Coronary artery (tissue), 2 donors: ENCODE results near the gene RANBP9.

Experiments used
- DNase-seq: peaks from one replicate; pipeline ENCODE4 v3.0.0-alpha.2; 2017; ENCODE audit warnings: low spot score
- H3K27ac ChIP-seq, 2 donors: fragments of 200-600 bp; sonication (generic); one replicate each; pipeline ENCODE4 v1.5.1; 2016 to 2019
- H3K4me3 ChIP-seq: fragments of 200-600 bp; sonication (generic); 2 replicates; pipeline ENCODE4 v1.5.1; 2016; ENCODE audit warnings: mild to moderate bottlenecking, moderate library complexity
- TF ChIP-seq, protein P1 (sequence below): fragments of 200-600 bp; sonication (generic); IDR thresholded peaks from one replicate; pipeline ENCODE4 v1.5.1; 2019; ENCODE audit warnings: antibody characterized with exemption

Gene RANBP9

DNA sequence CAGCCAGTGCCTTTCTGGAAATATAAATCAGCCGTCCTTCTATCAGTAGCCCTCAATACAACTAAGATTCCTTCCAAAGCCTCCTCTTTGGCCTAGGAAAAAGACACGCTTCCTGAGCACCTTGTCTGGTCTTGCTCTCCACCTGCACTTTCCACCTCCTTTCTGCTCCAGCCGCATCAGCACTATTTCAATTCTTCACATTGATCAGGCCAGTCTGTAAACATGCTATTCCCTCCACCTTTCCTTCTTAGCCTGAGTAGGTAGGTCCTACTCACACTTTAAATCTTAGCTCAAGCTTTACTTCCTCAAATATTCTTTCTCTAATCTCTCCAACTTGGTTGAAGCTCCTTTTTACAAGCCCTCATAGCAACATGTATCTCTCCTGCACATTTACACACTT is 11.4 kb downstream of the RANBP9 start:
- DNase-seq, result no peak
- Histone ChIP-seq H3K4me3 (no peak overlapping the region), H3K27ac (no peak overlapping the region)
- TF ChIP-seq, protein P1, sequence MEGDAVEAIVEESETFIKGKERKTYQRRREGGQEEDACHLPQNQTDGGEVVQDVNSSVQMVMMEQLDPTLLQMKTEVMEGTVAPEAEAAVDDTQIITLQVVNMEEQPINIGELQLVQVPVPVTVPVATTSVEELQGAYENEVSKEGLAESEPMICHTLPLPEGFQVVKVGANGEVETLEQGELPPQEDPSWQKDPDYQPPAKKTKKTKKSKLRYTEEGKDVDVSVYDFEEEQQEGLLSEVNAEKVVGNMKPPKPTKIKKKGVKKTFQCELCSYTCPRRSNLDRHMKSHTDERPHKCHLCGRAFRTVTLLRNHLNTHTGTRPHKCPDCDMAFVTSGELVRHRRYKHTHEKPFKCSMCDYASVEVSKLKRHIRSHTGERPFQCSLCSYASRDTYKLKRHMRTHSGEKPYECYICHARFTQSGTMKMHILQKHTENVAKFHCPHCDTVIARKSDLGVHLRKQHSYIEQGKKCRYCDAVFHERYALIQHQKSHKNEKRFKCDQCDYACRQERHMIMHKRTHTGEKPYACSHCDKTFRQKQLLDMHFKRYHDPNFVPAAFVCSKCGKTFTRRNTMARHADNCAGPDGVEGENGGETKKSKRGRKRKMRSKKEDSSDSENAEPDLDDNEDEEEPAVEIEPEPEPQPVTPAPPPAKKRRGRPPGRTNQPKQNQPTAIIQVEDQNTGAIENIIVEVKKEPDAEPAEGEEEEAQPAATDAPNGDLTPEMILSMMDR, result no peak

DNA sequence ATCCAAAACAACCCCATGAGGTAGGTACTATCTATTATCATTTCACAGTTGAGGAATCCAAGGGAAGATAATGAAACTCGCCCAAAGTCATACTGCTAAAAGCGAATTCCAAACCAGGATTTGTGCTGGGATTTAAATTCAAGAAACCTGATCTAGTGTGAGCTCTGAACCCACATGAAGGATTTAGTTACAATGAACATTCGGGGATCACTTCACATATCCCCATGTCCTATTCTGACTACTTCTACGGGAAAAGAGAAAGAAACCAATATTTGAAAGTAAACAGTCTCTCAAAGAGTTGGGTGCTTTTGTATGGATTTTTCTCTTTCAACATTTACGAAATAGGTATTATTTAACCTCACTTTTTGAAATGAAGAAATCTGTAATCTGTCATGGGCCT is 12.9 kb downstream of the RANBP9 start:
- no peak overlapping the region for H3K27ac ChIP-seq
- DNase-seq, result no peak
- no peak overlapping the region for H3K4me3 ChIP-seq
- TF ChIP-seq, protein P1, result no peak

DNA sequence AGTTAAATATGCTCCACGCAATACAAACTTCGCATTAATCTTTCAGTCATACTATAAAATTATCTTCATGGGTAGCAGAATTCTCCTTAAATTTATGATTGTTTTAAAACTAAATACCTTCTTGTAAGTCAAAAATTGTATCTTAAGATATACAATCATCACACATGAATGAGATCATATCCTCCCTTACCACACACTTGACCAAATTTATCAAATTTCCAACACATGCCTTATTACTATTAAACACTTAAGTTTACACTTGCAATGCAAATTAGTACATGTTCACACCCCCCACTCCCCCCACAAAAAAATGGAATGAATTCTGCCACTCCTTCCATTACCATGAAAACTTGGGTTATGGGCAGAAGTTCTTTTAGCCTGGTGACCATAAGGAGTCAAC is 13.8 kb downstream of the RANBP9 start:
- Histone ChIP-seq H3K4me3 (no peak overlapping the region), H3K27ac (no peak overlapping the region)
- TF ChIP-seq, protein P1, result no peak
- DNase-seq, result no peak

DNA sequence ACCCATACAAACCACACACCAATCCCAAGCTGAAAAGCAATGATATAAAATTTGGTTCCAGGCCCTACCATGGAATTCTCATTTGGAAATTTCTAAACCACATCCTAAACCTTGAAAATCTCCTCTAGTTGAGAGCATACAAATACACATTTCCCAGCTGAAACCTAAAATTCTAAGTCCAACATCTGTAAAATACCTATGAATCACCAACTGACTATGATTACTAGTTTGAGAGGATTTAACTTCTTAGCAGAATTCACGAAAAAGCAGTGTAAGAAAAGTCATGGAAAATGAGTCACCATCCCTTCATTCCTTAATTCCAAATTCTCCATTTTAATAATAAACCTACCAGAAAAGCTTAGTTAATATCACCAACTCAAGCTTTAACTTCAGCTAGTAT is 15.4 kb downstream of the RANBP9 start:
- Histone ChIP-seq H3K27ac (no peak overlapping the region), H3K4me3 (no peak overlapping the region)
- no peak for DNase-seq
- TF ChIP-seq, protein P1, result no peak

DNA sequence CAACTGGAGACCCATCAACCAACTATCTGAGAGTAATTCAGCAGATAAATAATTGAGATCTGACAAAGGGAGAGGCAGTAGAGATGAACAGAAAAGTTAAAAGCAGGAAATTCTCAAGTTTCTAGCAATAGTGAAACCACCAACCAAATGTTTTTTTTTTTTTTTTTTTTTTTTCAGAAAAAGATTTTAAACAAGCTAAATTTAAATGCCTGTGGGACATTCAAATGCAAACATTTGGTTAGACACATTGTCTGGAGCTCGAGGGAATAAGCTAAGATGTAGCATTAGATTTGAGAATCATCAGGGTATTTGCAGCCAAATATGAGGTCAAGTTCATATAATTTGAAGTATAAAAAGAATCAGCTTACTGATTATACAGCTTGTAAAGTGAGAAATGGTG is 16.4 kb downstream of the RANBP9 start:
- H3K4me3 ChIP-seq, result no peak overlapping the region
- TF ChIP-seq, protein P1, result no peak

DNA sequence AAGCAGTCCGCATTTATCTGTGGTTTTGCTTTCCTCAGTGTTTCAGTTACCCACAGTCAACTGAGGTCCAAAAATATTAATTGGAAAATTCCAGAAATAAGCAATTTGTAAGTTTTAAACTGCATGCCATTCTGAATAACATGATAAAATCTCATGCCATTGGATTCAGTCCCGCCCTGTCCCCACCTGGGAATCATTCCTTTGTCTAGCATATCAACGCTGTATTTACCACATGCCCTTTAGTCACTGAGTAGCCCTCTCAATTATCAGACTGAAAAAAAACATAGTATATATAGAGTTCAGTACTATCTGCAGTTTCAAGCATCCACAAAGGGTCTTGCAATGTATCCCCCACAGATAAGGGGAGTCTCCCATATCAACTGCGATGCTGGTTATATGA is 17.1 kb downstream of the RANBP9 start:
- TF ChIP-seq, protein P1, result no peak
- no peak overlapping the region for H3K27ac ChIP-seq

More for the DNA sequence above, 16.4 kb downstream of the RANBP9 start:
- no peak overlapping the region for H3K27ac ChIP-seq
- no peak for DNase-seq

DNA sequence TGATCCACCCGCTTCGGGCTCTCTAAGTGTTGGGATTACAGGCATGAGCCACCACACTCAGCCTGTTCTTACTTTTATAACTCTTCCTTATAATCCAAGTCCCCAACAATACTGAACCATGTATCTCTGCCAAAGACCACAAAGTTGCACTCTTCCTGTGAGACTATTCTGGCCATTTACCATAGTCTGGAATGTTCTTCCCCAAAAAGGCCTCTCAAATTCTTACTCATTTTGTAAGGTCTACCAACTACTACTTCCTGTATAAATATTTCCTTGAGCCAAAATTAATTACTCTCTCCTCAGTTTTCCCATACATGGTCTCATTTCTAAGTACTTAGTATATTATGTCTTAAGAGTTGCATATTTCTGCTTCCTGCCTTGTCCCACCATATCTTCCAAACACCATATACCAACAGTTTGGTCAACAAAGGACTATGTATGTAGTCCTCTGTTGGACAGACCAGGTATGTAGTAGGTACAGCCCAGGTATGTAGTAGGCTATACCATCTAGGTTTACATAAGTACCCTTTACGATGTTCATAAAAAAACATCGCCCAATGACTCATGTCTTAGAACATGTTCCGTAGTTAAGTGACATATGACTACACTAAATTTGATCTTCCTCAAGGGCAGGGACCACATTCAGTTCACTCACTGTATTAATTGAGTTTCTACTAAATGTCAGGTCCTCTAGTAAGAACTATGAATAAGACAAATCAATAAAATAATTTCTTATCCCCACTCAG is 22.0 kb downstream of the RANBP9 start:
- DNase-seq, result no peak
- TF ChIP-seq, protein P1, result no peak
- no peak overlapping the region for H3K27ac ChIP-seq
- no peak overlapping the region for H3K4me3 ChIP-seq

More for the DNA sequence above, 17.1 kb downstream of the RANBP9 start:
- H3K4me3 ChIP-seq, result no peak overlapping the region
- no peak for DNase-seq
